PC-9 (cell line): ENCODE results near the gene IL23R. TPM values are rescaled to one million over a fixed set of nuclear protein-coding genes. Genes with fewer than 3 reads are reported as not detected.

Experiments
- BruUV-seq: library from RNA; stranded (reverse); fragments of 400-500 nt; replicated peaks from 2 replicates; lab custom pipeline; 2021; lab: Mats Ljungman, UMichigan
- CTCF ChIA-PET: fragments of 300-600 bp; sonication (Branson Sonifier 250); formaldehyde crosslinking; loops from one replicate; lab custom pipeline; 2022; ENCODE audit warnings: antibody characterized with exemption; lab: Charles Lee
- POLR2A ChIA-PET: fragments of 300-600 bp; sonication (Branson Sonifier 250); formaldehyde crosslinking; loops from one replicate; lab custom pipeline; 2022; ENCODE audit warnings: antibody characterized with exemption; ENCODE audit not compliant: unreplicated experiment; lab: Charles Lee
- DNase-seq, 2 experiments: peaks; one replicate each; pipeline versions ENCODE4 v3.0.0 to v3.0.0-alpha.2; 2015 to 2022; ENCODE audit warnings: mixed read lengths in 1 of 2
- H2AFZ ChIP-seq: fragments of 200-600 bp; sonication (generic); 2 replicates; pipeline ENCODE4 v1.8.1; 2017; ENCODE audit warnings: antibody characterized with exemption
- H3F3A ChIP-seq: fragments of 200-600 bp; sonication (generic); 2 replicates; pipeline ENCODE4 v1.8.1; 2017; ENCODE audit warnings: antibody characterized with exemption, mild to moderate bottlenecking, low read depth; ENCODE audit not compliant: insufficient read depth
- H3K27ac ChIP-seq: fragments of 200-600 bp; sonication (generic); 2 replicates; pipeline ENCODE4 v1.6.1; 2016; ENCODE audit warnings: mixed run types
- H3K27me3 ChIP-seq: fragments of 200-600 bp; sonication (generic); 2 replicates; pipeline ENCODE4 v1.6.1; 2016; ENCODE audit warnings: low read depth, mixed run types; ENCODE audit not compliant: insufficient read depth
- H3K36me3 ChIP-seq: fragments of 200-600 bp; sonication (generic); 2 replicates; pipeline ENCODE4 v1.6.1; 2016; ENCODE audit warnings: low read depth, mixed run types
- H3K4me1 ChIP-seq: fragments of 200-600 bp; sonication (generic); replicated peaks from 2 replicates; pipeline ENCODE4 v1.6.1; 2016; ENCODE audit warnings: mixed run types; ENCODE audit not compliant: insufficient read depth
- H3K4me2 ChIP-seq: fragments of 200-600 bp; sonication (generic); 2 replicates; pipeline ENCODE4 v1.6.1; 2017; ENCODE audit warnings: mixed run types
- H3K4me3 ChIP-seq: fragments of 200-600 bp; sonication (generic); 2 replicates; pipeline ENCODE4 v1.6.1; 2016; ENCODE audit warnings: mixed run types
- H3K79me2 ChIP-seq: fragments of 200-600 bp; sonication (generic); 2 replicates; pipeline ENCODE4 v1.6.1; 2017; ENCODE audit warnings: low read depth, mixed run types
- H3K9me2 ChIP-seq: fragments of 200-600 bp; sonication (generic); 2 replicates; pipeline ENCODE4 v1.8.1; 2017; ENCODE audit warnings: mild to moderate bottlenecking; ENCODE audit not compliant: insufficient read depth
- H3K9me3 ChIP-seq: fragments of 200-600 bp; sonication (generic); 2 replicates; pipeline ENCODE4 v1.8.1; 2016; ENCODE audit warnings: low read depth; ENCODE audit not compliant: insufficient read depth
- H4K20me1 ChIP-seq: fragments of 200-600 bp; sonication (generic); 2 replicates; pipeline ENCODE4 v1.8.1; 2017; ENCODE audit not compliant: insufficient read depth
- EZH2 ChIP-seq: fragments of 200-600 bp; sonication (generic); IDR thresholded peaks from 2 replicates; pipeline ENCODE4 v1.8.0; 2017; ENCODE audit warnings: antibody characterized with exemption, low read depth
- intact Hi-C: fragments of 100-400 bp; cut with micrococcal nuclease; formaldehyde crosslinking; loops from one replicate; pipeline ENCODE4 v1.10.0; 2022; ENCODE audit not compliant: unreplicated experiment
- total RNA-seq: library from RNA; stranded (reverse); gene quantifications from 2 replicates; pipeline ENCODE4 v1.2.3, GENCODE V29; 2021
- TF ChIP-seq, protein P1 (sequence below): fragments of 200-600 bp; sonication (generic); conservative IDR thresholded peaks from 2 replicates; pipeline ENCODE4 v1.6.1; 2017; ENCODE audit warnings: mixed run types, antibody characterized with exemption, mild to moderate bottlenecking, moderate library complexity

IL23R gene
- total RNA-seq, 1 experiment from 2014 or later, result not detected

DNA sequence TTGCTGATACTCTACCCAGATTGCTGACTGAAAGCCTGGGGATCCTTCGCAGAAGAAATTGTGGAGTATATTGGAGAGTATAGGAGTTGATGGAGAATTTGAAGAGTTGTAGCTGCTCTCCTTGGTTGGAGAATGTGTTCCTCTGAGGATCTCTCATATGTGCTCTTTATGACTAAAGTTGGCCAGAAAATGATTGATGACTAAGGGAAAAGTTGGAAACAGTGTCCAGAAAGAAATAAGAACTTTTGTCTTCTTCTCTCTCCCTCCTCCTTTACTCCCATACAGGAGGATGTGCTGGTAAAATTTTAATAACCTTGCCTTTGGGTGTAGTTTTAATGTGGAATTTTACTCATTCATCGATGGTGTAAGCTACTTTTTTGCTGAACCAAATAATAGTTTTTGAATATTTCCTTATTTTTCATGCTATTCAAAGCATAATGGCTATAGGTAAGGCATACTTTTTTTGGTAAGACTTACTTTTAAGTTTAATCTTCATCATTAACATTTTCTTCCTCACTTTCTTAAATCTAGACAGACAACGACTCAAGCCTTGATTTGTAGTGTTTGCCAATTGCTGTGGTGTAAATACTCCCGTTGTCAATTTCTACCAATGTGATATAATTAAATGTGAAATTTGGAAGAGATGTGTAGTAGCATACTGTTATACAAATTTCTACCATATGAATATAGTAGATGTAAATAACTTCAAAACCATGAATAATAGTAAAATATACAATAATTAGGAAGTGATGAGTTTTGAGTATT lies 45.2 kb upstream of the IL23R start:
- no peaks in the 10 kb centered on the region for H3K9me2 ChIP-seq
- H3K36me3 ChIP-seq, result no peaks in the 10 kb centered on the region
- no peak for TF ChIP-seq EZH2
- TF ChIP-seq, protein P1, sequence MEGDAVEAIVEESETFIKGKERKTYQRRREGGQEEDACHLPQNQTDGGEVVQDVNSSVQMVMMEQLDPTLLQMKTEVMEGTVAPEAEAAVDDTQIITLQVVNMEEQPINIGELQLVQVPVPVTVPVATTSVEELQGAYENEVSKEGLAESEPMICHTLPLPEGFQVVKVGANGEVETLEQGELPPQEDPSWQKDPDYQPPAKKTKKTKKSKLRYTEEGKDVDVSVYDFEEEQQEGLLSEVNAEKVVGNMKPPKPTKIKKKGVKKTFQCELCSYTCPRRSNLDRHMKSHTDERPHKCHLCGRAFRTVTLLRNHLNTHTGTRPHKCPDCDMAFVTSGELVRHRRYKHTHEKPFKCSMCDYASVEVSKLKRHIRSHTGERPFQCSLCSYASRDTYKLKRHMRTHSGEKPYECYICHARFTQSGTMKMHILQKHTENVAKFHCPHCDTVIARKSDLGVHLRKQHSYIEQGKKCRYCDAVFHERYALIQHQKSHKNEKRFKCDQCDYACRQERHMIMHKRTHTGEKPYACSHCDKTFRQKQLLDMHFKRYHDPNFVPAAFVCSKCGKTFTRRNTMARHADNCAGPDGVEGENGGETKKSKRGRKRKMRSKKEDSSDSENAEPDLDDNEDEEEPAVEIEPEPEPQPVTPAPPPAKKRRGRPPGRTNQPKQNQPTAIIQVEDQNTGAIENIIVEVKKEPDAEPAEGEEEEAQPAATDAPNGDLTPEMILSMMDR, result no peak
- H3K4me3 ChIP-seq, result no peak overlapping the region
- no peak overlapping the region for H3K4me2 ChIP-seq
- no peaks in the 10 kb centered on the region for H3K27me3 ChIP-seq
- no peaks in the 10 kb centered on the region for H3K4me1 ChIP-seq
- no peak overlapping the region for H2AFZ ChIP-seq
- H4K20me1 ChIP-seq, result no peaks in the 10 kb centered on the region
- no peak overlapping the region for H3K27ac ChIP-seq
- no TSS peak for BruUV-seq
- DNase-seq, result no peak
- H3F3A ChIP-seq, result no peaks in the 10 kb centered on the region
- no peaks in the 10 kb centered on the region for H3K9me3 ChIP-seq
- CTCF ChIA-PET, result no interaction called here
- intact Hi-C loops, result no loop called here
- POLR2A ChIA-PET, result no interaction called here
- H3K79me2 ChIP-seq, result no peaks in the 10 kb centered on the region

DNA sequence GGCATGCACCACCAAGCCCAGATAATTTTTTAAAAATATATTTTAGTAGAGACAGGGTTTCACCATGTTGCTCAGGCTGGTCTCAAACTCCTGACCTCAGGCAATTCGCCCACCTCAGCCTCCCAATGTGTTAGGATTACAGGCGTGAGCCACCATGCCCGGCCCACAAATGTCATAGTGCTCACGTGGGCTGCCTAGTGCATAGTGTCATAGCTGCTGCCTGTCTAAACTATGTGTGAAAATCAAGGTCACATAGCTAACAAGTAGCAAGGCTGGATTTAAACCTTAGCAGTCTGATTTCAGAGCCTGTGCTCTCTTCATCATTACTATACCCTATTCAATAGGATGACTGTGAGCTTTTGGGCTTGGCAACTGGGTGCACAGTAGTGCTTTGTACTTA lies 41.8 kb upstream of the IL23R start:
- ChIA-PET CTCF (no interaction called here), POLR2A (no interaction called here)
- Histone ChIP-seq H3K9me3 (no peaks in the 10 kb centered on the region), H3K27me3 (no peaks in the 10 kb centered on the region), H4K20me1 (no peaks in the 10 kb centered on the region), H3F3A (no peaks in the 10 kb centered on the region), H3K27ac (no peak overlapping the region), H3K36me3 (no peaks in the 10 kb centered on the region), H3K9me2 (no peaks in the 10 kb centered on the region), H3K4me1 (no peaks in the 10 kb centered on the region), H3K4me3 (no peak overlapping the region), H2AFZ (no peak overlapping the region), H3K79me2 (no peaks in the 10 kb centered on the region), H3K4me2 (no peak overlapping the region)
- no peak for DNase-seq
- intact Hi-C loops, result no loop called here
- no TSS peak for BruUV-seq
- TF ChIP-seq, protein P1, result no peak
- TF ChIP-seq EZH2, result no peak

DNA sequence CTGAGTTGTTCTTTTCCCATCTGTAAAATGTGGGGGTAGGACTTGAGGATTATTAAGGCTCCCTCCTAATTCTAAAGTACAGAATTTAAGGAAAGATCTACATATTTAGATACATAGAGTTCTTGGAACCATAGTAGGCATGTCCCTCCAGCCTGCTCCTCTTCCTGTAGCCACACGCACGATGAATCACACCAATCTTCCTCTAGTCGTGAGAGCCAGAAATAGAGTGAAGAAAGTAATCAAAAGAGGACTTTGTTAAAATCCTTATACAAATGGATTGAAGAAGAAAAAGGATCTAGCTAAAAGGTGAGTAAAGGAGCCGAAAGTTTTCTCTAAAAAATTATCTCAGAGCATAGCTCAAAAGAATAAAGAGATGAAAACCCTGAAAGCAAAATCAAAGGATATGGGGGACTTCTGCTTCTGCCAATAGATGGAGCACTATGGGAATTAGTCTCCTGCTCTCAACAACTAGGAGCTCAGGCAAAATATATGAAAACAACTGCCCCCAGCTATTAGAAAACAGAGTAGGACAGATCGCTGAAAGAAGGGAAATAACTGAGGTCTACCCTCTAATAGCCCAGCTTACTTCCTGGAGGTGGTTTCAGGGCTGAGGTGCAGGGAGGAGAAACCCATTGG lies 40.0 kb upstream of the IL23R start:
- Histone ChIP-seq H3K27me3 (no peaks in the 10 kb centered on the region), H3K79me2 (no peaks in the 10 kb centered on the region), H3K9me2 (no peaks in the 10 kb centered on the region), H3K4me1 (no peaks in the 10 kb centered on the region), H3K27ac (no peak overlapping the region), H3K36me3 (no peaks in the 10 kb centered on the region), H3K4me2 (no peak overlapping the region), H3F3A (no peaks in the 10 kb centered on the region), H4K20me1 (no peaks in the 10 kb centered on the region), H2AFZ (no peak overlapping the region), H3K9me3 (no peaks in the 10 kb centered on the region), H3K4me3 (no peak overlapping the region)
- intact Hi-C loops, result no loop called here
- CTCF ChIA-PET, result no interaction called here
- no peak for DNase-seq
- POLR2A ChIA-PET, result interaction anchor here (0.6 kb wide), 2 partner anchors 91 to 130 kb away, joined by 3 to 5 read pairs; no protein-coding TSS in a partner anchor
- no TSS peak for BruUV-seq
- TF ChIP-seq, protein P1, result no peak
- no peak for TF ChIP-seq EZH2
